Thoracic aorta (tissue), 2 donors: ENCODE measurements around the gene TRIL. TPM values are rescaled to one million over a fixed set of nuclear protein-coding genes. Genes with fewer than 3 reads are reported as not detected.

Source experiments
- ATAC-seq: fragments of 150-250 bp; one replicate; pipeline ENCODE4 v1.8.0; 2017; ENCODE audit warnings: low read depth; ENCODE audit not compliant: insufficient number of reproducible peaks, low FRiP score
- DNase-seq: peaks from one replicate; pipeline ENCODE4 v3.0.0-alpha.2; 2020; ENCODE audit warnings: low spot score
- H3K27ac ChIP-seq, 2 donors: fragments of 200-600 bp; sonication (generic); 1 replicate in 1 of 2; 2 replicates in 1 of 2; pipeline ENCODE4 v1.5.1; 2016; ENCODE audit warnings: mild to moderate bottlenecking in 2 of 2, moderate library complexity in 2 of 2
- H3K27me3 ChIP-seq: fragments of 200-600 bp; sonication (generic); replicated peaks from 2 replicates; pipeline ENCODE4 v1.6.0; 2016; ENCODE audit warnings: mild to moderate bottlenecking; ENCODE audit not compliant: insufficient read depth
- H3K36me3 ChIP-seq: fragments of 200-600 bp; sonication (generic); one replicate; pipeline ENCODE4 v1.5.1; 2016
- H3K4me1 ChIP-seq, 2 donors: fragments of 200-600 bp; sonication (generic); 1 replicate in 1 of 2; 2 replicates in 1 of 2; pipeline versions ENCODE4 v1.5.1 to v1.6.0; 2016; ENCODE audit warnings: low read depth in 2 of 2, mild to moderate bottlenecking in 1 of 2; ENCODE audit not compliant: control insufficient read depth in 1 of 2
- H3K4me3 ChIP-seq: fragments of 200-600 bp; sonication (generic); 2 replicates; pipeline ENCODE4 v1.5.1; 2016; ENCODE audit warnings: mild to moderate bottlenecking
- H3K9me3 ChIP-seq: fragments of 200-600 bp; sonication (generic); 2 replicates; pipeline ENCODE4 v1.5.1; 2016
- total RNA-seq, 2 donors: library from RNA; depleted of rRNA; stranded (reverse); fragments of >200 nt; gene quantifications; one replicate each; pipeline versions ENCODE4 v1.1.0 to v1.2.3, GENCODE V29; 2016
- TF ChIP-seq, protein P1 (sequence below): fragments of 200-600 bp; sonication (generic); IDR thresholded peaks from one replicate; pipeline ENCODE4 v1.5.1; 2019; ENCODE audit warnings: antibody characterized with exemption

The TRIL gene
- total RNA-seq, 2 donors from 2014 or later: 0.49 to 2.6 TPM

DNA sequence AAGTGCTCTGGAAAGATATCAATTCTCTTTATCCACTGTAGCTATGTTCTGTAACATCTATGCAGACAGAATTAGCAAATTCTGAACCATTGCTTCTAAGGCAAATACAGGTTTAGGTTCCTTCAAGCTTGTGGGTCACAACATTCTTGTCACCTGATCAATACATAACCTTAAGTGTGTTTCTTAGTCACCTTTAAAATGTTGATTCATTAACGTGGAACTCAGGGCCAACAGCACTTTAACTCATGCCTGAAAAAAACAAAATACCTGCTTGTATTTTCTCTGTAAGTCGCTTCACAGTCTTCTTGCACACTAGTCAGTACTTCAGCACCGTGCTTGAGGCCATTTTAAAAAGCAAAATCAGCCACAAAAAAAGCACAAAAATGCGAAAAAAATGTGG, 35.2 kb upstream of the TRIL start:
- H3K27ac ChIP-seq: no peak overlapping the region
- DNase-seq: no peak
- no peak for ATAC-seq
- H3K27me3 ChIP-seq: no peaks in the 10 kb centered on the region
- no peak overlapping the region for H3K4me3 ChIP-seq
- H3K4me1 ChIP-seq: peaks cover 0 to 5% of the 10 kb centered on the region in 2 donors
- H3K9me3 ChIP-seq: no peaks in the 10 kb centered on the region
- TF ChIP-seq, protein P1, sequence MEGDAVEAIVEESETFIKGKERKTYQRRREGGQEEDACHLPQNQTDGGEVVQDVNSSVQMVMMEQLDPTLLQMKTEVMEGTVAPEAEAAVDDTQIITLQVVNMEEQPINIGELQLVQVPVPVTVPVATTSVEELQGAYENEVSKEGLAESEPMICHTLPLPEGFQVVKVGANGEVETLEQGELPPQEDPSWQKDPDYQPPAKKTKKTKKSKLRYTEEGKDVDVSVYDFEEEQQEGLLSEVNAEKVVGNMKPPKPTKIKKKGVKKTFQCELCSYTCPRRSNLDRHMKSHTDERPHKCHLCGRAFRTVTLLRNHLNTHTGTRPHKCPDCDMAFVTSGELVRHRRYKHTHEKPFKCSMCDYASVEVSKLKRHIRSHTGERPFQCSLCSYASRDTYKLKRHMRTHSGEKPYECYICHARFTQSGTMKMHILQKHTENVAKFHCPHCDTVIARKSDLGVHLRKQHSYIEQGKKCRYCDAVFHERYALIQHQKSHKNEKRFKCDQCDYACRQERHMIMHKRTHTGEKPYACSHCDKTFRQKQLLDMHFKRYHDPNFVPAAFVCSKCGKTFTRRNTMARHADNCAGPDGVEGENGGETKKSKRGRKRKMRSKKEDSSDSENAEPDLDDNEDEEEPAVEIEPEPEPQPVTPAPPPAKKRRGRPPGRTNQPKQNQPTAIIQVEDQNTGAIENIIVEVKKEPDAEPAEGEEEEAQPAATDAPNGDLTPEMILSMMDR: no peak
- H3K36me3 ChIP-seq: no peaks in the 10 kb centered on the region

DNA sequence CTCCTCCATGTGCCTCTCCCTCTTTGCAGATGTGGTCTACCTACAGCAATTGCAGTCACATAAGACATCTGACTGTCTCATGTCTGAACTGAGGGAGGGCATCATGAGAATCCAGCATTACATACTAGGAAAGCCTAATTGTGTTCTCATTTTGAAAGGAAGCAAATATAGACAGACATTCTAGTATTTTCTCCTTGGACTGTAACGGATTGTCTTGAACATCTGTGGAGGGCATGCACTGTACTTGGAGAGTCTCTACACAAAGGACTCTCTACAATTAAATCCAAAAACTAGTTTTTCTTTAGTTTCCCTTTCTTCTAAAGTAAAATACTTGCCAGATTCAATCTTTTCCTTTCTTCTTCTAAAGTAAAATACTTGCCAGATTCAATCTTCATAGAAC, 34.7 kb upstream of the TRIL start:
- H3K9me3 ChIP-seq: no peaks in the 10 kb centered on the region
- no peak for DNase-seq
- no peaks in the 10 kb centered on the region for H3K27me3 ChIP-seq
- H3K27ac ChIP-seq: no peak overlapping the region
- no peak for ATAC-seq
- peaks cover 0 to 5% of the 10 kb centered on the region in 2 donors for H3K4me1 ChIP-seq
- TF ChIP-seq, protein P1: no peak
- no peak overlapping the region for H3K4me3 ChIP-seq
- H3K36me3 ChIP-seq: no peaks in the 10 kb centered on the region

DNA sequence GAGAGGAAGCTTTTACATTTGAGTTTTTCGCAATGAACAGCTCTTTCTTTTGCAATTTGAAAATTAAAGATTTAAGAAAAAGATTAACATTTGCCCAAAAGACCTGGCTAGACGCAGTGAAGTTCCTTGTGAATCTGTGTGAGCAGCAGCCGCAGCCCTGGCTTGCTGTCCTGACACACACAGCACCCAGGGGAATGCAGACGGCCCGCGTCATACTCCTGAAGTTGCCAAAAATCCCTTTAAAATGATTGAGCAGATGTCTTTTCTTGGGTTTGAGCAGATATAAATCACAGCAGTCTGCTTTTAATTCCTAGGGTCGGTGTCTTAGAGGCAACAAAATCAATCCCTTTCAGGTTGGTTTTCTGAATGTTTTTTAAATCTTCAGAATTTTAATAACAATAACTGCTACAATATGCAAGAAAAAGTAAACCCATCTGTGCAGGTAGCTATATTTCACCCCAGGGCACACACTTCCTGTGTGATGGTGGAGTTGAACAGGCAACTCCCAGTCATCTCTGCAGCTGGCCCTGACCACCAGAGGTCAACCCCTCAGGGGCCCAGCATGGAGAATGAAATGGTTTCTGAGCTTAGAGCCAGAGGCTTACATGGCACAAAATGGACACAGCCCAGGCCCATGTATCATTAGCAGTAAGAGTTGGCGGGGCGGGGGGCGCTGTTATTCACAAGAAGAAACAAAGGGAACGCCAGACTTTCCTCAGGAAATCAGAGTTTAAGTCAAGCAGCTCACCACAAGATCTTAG, 32.2 kb upstream of the TRIL start:
- Histone ChIP-seq H3K27ac (no peak overlapping the region), H3K4me1 (peaks cover 0 to 5% of the 10 kb centered on the region in 2 donors), H3K27me3 (no peaks in the 10 kb centered on the region), H3K36me3 (no peaks in the 10 kb centered on the region), H3K4me3 (no peak overlapping the region), H3K9me3 (no peaks in the 10 kb centered on the region)
- DNase-seq: no peak
- ATAC-seq: no peak
- TF ChIP-seq, protein P1: no peak

DNA sequence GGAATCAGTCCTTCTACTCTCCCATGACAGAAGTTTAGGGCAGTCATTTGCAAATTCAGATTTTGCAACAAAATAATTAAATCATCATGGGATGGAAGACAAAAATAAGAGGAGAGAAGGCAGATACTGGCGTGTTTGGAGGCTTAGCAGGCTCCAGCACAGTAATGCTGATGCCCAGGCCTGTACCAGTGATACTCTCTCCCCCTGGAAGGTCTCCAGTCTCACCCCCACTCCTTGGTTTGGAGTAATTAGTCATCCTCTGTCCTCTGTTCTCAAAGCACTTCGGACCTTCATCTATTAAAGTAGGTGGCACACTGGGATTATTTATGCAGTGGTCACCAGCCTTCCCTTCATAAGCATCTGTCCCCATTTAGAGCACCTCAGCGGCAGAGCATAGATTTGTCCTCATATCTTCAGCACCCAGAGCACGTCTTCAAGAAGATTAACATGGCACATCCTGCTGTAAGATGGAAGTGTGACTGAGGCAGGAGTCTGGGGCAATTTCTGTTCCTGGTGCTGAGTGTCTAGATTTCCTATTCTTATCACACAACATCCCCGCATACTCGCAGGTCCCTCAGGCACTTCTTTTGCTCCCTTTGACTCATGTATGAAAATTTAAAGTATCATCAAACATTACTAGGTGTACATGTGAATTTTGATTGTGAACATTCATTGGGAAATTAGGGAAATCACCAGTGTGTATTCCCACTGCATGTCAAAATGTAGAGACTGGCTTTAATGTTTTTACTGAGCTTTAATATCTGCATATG, 31.3 kb upstream of the TRIL start:
- H3K4me3 ChIP-seq: no peak overlapping the region
- DNase-seq (no peak), ATAC-seq (no peak)
- no peaks in the 10 kb centered on the region for H3K9me3 ChIP-seq
- TF ChIP-seq, protein P1: no peak
- no peaks in the 10 kb centered on the region for H3K27me3 ChIP-seq
- no peaks in the 10 kb centered on the region for H3K36me3 ChIP-seq
- H3K4me1 ChIP-seq: peaks cover 4 to 10% of the 10 kb centered on the region in 2 donors
- H3K27ac ChIP-seq: no peak overlapping the region

DNA sequence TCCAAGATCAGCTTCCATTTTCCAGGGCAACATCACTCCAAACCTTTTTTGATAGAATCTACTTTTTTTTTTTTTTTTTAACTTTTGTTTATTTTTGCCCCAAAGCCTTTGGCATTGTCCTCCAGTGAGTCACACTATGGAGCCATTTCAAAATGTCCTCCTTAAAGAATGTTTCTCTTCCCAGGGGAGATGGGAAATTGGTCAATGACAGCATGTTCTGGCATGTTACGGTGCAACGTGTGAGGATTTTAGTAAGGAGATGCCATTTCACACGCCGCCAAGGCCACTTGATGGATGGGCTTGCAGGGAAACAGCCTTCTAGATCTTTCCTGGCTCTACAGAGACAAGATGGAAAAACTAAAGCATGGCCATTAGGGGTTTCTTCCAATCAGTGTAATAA, 30.7 kb upstream of the TRIL start:
- DNase-seq (no peak), ATAC-seq (peak; percentile 79)
- Histone ChIP-seq H3K27me3 (no peaks in the 10 kb centered on the region), H3K9me3 (no peaks in the 10 kb centered on the region), H3K36me3 (no peaks in the 10 kb centered on the region), H3K4me3 (no peak overlapping the region), H3K27ac (peak overlapping the region in 1 of 2 donors; percentile 28), H3K4me1 (peaks cover 4 to 13% of the 10 kb centered on the region in 2 donors)
- TF ChIP-seq, protein P1: no peak
